Measurements from ENCODE around the gene RFT1.

- TF ChIP-seq CTCF (IDR thresholded peaks at IDR 0.05) (no peak), POLR2A (IDR thresholded peaks at IDR 0.05) (no peak)
These were observed 3.6 kb downstream of the RFT1 start for GRCh38 chr3:53126601-53127000.
